MM.1S (cell line): ENCODE results near the gene METAP1D.
"Not testable (repeated sequence)": the region's sequence is repeated elsewhere in the genome, so short reads cannot be mapped to it uniquely, and the experiment has no call there.

Experiments used
- DNase-seq: peaks from one replicate; pipeline ENCODE4 v3.0.0-alpha.2; 2015
- H2AFZ ChIP-seq: fragments of 300-600 bp; sonication (generic); 2 replicates; pipeline ENCODE4 v1.6.0; 2016; ENCODE audit warnings: antibody characterized with exemption, low read length
- H3F3A ChIP-seq: fragments of 300-600 bp; sonication (generic); 2 replicates; pipeline ENCODE4 v1.6.1; 2016; ENCODE audit warnings: mild to moderate bottlenecking, antibody characterized with exemption, low read length, moderate library complexity, mixed read lengths; ENCODE audit not compliant: insufficient read depth
- H3K27ac ChIP-seq: fragments of 300-600 bp; sonication (generic); 2 replicates; pipeline ENCODE4 v1.5.1; 2016; ENCODE audit warnings: mild to moderate bottlenecking, low read length
- H3K27me3 ChIP-seq: fragments of 300-600 bp; sonication (generic); replicated peaks from 2 replicates; pipeline ENCODE4 v1.6.0; 2016; ENCODE audit warnings: low read length; ENCODE audit not compliant: insufficient read depth
- H3K36me3 ChIP-seq: fragments of 300-600 bp; sonication (generic); replicated peaks from 2 replicates; pipeline ENCODE4 v1.6.1; 2016; ENCODE audit warnings: mild to moderate bottlenecking, low read length, mixed read lengths; ENCODE audit not compliant: insufficient read depth
- H3K4me1 ChIP-seq: fragments of 300-600 bp; sonication (generic); 2 replicates; pipeline ENCODE4 v1.6.1; 2016; ENCODE audit warnings: low read length, mixed read lengths
- H3K4me2 ChIP-seq: fragments of 300-600 bp; sonication (generic); 2 replicates; pipeline ENCODE4 v1.6.0; 2016; ENCODE audit warnings: low read depth, low read length
- H3K4me3 ChIP-seq: fragments of 300-600 bp; sonication (generic); 2 replicates; pipeline ENCODE4 v1.5.1; 2016; ENCODE audit warnings: low read length, mixed read lengths
- H3K79me2 ChIP-seq: fragments of 300-600 bp; sonication (generic); 2 replicates; pipeline ENCODE4 v1.6.1; 2016; ENCODE audit warnings: mixed run types, low read length, mixed read lengths
- H3K9ac ChIP-seq: fragments of 300-600 bp; sonication (generic); 2 replicates; pipeline ENCODE4 v1.6.1; 2016; ENCODE audit warnings: low read length, mixed read lengths
- H3K9me2 ChIP-seq: fragments of 300-600 bp; sonication (generic); replicated peaks from 2 replicates; pipeline ENCODE4 v1.6.1; 2016; ENCODE audit warnings: mild to moderate bottlenecking, low read length, mixed read lengths; ENCODE audit not compliant: insufficient read depth
- H3K9me3 ChIP-seq: fragments of 300-600 bp; sonication (generic); replicated peaks from 2 replicates; pipeline ENCODE4 v1.6.1; 2016; ENCODE audit warnings: mild to moderate bottlenecking, low read length, mixed read lengths; ENCODE audit not compliant: insufficient read depth
- H4K20me1 ChIP-seq: fragments of 300-600 bp; sonication (generic); 2 replicates; pipeline ENCODE4 v1.6.1; 2016; ENCODE audit warnings: mild to moderate bottlenecking, low read length, moderate library complexity, mixed read lengths; ENCODE audit not compliant: insufficient read depth
- CTCF ChIP-seq: fragments of 300-600 bp; sonication (generic); IDR thresholded peaks from 2 replicates; pipeline ENCODE4 v1.5.1; 2016; ENCODE audit warnings: antibody characterized with exemption, low read length, mixed read lengths
- EZH2 ChIP-seq: fragments of 300-600 bp; sonication (generic); optimal IDR thresholded peaks from 2 replicates; pipeline ENCODE3; 2017; ENCODE audit warnings: low read depth, mild to moderate bottlenecking, antibody characterized with exemption, low read length, mixed read lengths
- EZH2phosphoT487 ChIP-seq: fragments of 300-600 bp; sonication (generic); IDR thresholded peaks from 2 replicates; pipeline ENCODE4 v1.6.1; 2018; ENCODE audit warnings: antibody characterized with exemption, low read length

Gene METAP1D

DNA sequence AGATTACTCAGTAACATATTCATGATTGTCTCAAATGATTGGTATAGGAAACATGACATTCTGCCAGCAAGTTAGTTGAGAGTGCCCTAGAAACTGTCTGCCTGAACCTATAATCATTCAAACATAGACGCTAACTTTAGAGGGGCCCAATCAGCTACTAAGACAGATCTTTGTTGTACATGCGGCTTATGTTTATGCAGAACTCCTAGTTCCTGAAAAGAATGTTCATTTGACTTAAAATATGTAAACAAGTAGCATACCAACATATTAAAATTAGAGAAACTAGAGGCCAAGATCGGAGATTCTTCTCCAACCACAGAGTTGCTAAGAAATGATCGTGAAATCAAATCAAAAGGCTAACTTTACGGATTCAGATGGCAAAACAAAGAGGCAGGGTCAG is 4.2 kb upstream of the METAP1D start:
- Histone ChIP-seq H4K20me1 (no peaks in the 10 kb centered on the region), H3K27ac (no peak overlapping the region), H3K9ac (no peak overlapping the region), H3F3A (no peaks in the 10 kb centered on the region), H3K4me1 (peaks cover 7% of the 10 kb centered on the region), H3K4me2 (no peak overlapping the region), H3K9me2 (no peaks in the 10 kb centered on the region), H3K27me3 (no peaks in the 10 kb centered on the region), H3K36me3 (no peaks in the 10 kb centered on the region), H3K79me2 (no peaks in the 10 kb centered on the region), H2AFZ (no peak overlapping the region), H3K4me3 (no peak overlapping the region), H3K9me3 (no peaks in the 10 kb centered on the region)
- no peak for DNase-seq
- TF ChIP-seq CTCF (no peak), EZH2 (no peak), EZH2phosphoT487 (no peak)

GRCh38 chr2:171996021-171996420 is 3.7 kb upstream of the METAP1D start:
- no peaks in the 10 kb centered on the region for H3K36me3 ChIP-seq
- no peaks in the 10 kb centered on the region for H3K79me2 ChIP-seq
- no peak overlapping the region for H3K27ac ChIP-seq
- no peaks in the 10 kb centered on the region for H4K20me1 ChIP-seq
- H3K9me3 ChIP-seq = no peaks in the 10 kb centered on the region
- H3K9me2 ChIP-seq = no peaks in the 10 kb centered on the region
- no peak overlapping the region for H3K4me2 ChIP-seq
- no peak overlapping the region for H3K9ac ChIP-seq
- H2AFZ ChIP-seq = no peak overlapping the region
- TF ChIP-seq CTCF (no peak), EZH2 (no peak), EZH2phosphoT487 (no peak)
- H3K27me3 ChIP-seq = no peaks in the 10 kb centered on the region
- no peaks in the 10 kb centered on the region for H3F3A ChIP-seq
- DNase-seq = no peak
- H3K4me3 ChIP-seq = no peak overlapping the region
- H3K4me1 ChIP-seq = peaks cover 7% of the 10 kb centered on the region

DNA sequence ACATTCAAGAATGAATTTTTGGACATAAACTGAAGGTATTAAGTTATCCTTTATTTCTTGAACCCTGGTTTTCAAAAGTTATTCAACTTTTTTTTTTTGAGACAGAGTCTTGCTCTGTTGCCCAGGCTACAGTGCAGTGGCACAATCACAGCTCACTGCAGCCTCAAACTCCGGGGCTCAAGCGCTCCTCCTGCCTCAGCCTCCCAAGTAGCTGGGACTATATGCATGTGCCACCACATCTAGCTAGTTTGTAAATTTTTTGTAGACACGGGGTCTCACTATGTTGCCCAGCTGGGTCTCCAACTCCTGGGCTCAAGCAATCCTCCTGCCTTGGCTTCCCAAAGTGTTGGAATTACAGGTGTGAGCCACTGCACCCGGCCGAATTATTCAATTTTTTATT is 2.7 kb upstream of the METAP1D start:
- H3K27me3 ChIP-seq, DNase-seq, H3K27ac ChIP-seq, H3K4me2 ChIP-seq, H4K20me1 ChIP-seq, H3F3A ChIP-seq, H2AFZ ChIP-seq, H3K4me1 ChIP-seq, H3K9me3 ChIP-seq, H3K4me3 ChIP-seq, H3K79me2 ChIP-seq, H3K9me2 ChIP-seq, H3K36me3 ChIP-seq, H3K9ac ChIP-seq: not testable (repeated sequence)

DNA sequence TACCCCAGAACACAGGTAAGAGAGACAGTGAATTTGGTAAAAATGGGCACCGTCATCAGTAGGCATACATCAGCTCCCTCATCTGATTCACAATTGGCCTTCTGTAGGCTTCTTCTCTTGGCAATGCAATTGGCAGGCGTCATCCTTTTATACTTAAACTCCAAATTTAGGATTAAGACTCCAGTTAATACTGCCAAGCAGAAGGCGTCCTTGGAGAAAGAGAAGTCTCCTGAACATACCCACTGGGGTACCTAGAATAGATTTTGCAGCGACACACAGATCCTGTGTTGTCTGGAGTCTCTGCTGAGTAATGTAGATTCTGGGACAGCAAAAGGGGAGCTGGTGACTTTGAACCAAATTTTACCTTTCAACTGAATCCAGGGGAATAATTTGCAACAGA is 592 bp upstream of the METAP1D start:
- Histone ChIP-seq H3F3A (no peaks in the 10 kb centered on the region), H3K4me2 (peak overlapping the region; percentile 68), H3K4me3 (peak overlapping the region; percentile 89), H3K36me3 (no peaks in the 10 kb centered on the region), H3K27ac (no peak overlapping the region), H3K9ac (peak overlapping the region; percentile 81; the same call in 1 of the 2 replicates), H4K20me1 (no peaks in the 10 kb centered on the region), H3K27me3 (no peaks in the 10 kb centered on the region), H3K79me2 (no peaks in the 10 kb centered on the region), H2AFZ (peak overlapping the region; percentile 84), H3K4me1 (peaks cover 7% of the 10 kb centered on the region), H3K9me3 (no peaks in the 10 kb centered on the region), H3K9me2 (no peaks in the 10 kb centered on the region)
- TF ChIP-seq CTCF = no peak
- TF ChIP-seq EZH2phosphoT487 = no peak
- TF ChIP-seq EZH2 = no peak
- no peak for DNase-seq
